ENCODE data around the gene HIVEP3.

DNA sequence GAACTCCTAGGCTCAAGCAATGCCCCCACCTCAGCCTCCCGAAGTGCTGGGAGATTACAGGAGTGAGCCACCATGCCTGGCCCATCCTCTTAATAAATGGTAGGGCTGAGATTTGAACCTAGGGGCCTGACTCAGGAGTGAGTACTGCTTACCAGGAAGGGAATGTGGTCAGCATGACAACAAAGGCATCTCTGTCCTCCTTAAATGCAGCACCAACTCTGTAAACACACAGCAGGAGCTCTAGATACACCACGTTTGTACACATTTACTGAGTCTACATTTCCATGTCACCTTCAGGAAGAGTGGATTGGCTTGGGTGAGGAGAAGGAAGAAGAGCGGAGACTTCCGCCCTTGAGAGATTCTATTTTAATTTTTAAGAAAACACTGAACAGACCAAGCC, 38.5 kb downstream of the HIVEP3 start:
- TF ChIP-seq, protein P1, sequence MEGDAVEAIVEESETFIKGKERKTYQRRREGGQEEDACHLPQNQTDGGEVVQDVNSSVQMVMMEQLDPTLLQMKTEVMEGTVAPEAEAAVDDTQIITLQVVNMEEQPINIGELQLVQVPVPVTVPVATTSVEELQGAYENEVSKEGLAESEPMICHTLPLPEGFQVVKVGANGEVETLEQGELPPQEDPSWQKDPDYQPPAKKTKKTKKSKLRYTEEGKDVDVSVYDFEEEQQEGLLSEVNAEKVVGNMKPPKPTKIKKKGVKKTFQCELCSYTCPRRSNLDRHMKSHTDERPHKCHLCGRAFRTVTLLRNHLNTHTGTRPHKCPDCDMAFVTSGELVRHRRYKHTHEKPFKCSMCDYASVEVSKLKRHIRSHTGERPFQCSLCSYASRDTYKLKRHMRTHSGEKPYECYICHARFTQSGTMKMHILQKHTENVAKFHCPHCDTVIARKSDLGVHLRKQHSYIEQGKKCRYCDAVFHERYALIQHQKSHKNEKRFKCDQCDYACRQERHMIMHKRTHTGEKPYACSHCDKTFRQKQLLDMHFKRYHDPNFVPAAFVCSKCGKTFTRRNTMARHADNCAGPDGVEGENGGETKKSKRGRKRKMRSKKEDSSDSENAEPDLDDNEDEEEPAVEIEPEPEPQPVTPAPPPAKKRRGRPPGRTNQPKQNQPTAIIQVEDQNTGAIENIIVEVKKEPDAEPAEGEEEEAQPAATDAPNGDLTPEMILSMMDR (conservative IDR thresholded peaks at IDR 0.05; ENCODE audit: low read depth, low read length) = no peak
- no peak for TF ChIP-seq EZH2 (IDR thresholded peaks at IDR 0.05; ENCODE audit: borderline replicate concordance, low read depth, low read length, poor library complexity, severe bottlenecking)
